ENCODE measurements around the gene SLC44A3. TPM values are rescaled to one million over a fixed set of nuclear protein-coding genes. Genes with fewer than 3 reads are reported as not detected.

The SLC44A3 gene
- total and polyA plus RNA-seq, 9 donors = 1.1 to 31.3 (median 3.3) TPM

GRCh38 chr1:94871031-94871430 is 50.9 kb downstream of the SLC44A3 start:
- 47 to 63% (median 60%) methylated on average over 2 of the region's 2 CpGs for WGBS, 3 donors
- intact Hi-C loops (cut with DNase I) = no loop called here

GRCh38 chr1:94872771-94873495 is 52.8 kb downstream of the SLC44A3 start:
- TF ChIP-seq POLR2A (IDR thresholded peaks at IDR 0.05) (no peak), CTCF (IDR thresholded peaks at IDR 0.05) (no peak), EP300 (IDR thresholded peaks at IDR 0.05) (no peak)
- WGBS, 3 donors = 80 to 89% (median 87%) methylated on average over 4 of the region's 4 CpGs
- H3K4me3 ChIP-seq = no peak overlapping the region
- no peaks in the 10 kb centered on the region for H3K4me1 ChIP-seq (ENCODE audit: insufficient read depth)
- H3K36me3 ChIP-seq = no peaks in the 10 kb centered on the region
- DNase-seq = no peak
- no peaks in the 10 kb centered on the region for H3K27me3 ChIP-seq
- no peaks in the 10 kb centered on the region for H3K9me3 ChIP-seq
- no peak overlapping the region for H3K27ac ChIP-seq
- intact Hi-C loops (cut with DNase I) = no loop called here

More at GRCh38 chr1:94871031-94871430, 50.9 kb downstream of the SLC44A3 start:
- H3K27me3 ChIP-seq = no peaks in the 10 kb centered on the region
- H3K4me3 ChIP-seq = no peak overlapping the region
- H3K36me3 ChIP-seq = no peaks in the 10 kb centered on the region
- H3K27ac ChIP-seq = no peak overlapping the region
- TF ChIP-seq CTCF (IDR thresholded peaks at IDR 0.05) (no peak), POLR2A (IDR thresholded peaks at IDR 0.05) (no peak), EP300 (IDR thresholded peaks at IDR 0.05) (no peak)
- H3K9me3 ChIP-seq = no peaks in the 10 kb centered on the region
- DNase-seq = no peak
- peaks cover 5% of the 10 kb centered on the region for H3K4me1 ChIP-seq (ENCODE audit: insufficient read depth)

GRCh38 chr1:94873520-94874351 is 53.6 kb downstream of the SLC44A3 start:
- no peak for DNase-seq
- TF ChIP-seq EP300 (IDR thresholded peaks at IDR 0.05) (no peak), POLR2A (IDR thresholded peaks at IDR 0.05) (no peak), CTCF (IDR thresholded peaks at IDR 0.05) (no peak)

GRCh38 chr1:94874423-94874822 is 54.3 kb downstream of the SLC44A3 start:
- no peak for DNase-seq
- TF ChIP-seq POLR2A (IDR thresholded peaks at IDR 0.05) = no peak
- Histone ChIP-seq H3K9me3 (no peaks in the 10 kb centered on the region), H3K4me1 (ENCODE audit: insufficient read depth) (no peaks in the 10 kb centered on the region), H3K27me3 (no peaks in the 10 kb centered on the region), H3K4me3 (no peak overlapping the region), H3K36me3 (no peaks in the 10 kb centered on the region), H3K27ac (no peak overlapping the region)
- intact Hi-C loops (cut with DNase I) = no loop called here
- WGBS, 3 donors = 96 to 98% (median 97%) methylated on average over 6 of the region's 6 CpGs

More at GRCh38 chr1:94873520-94874351, 53.6 kb downstream of the SLC44A3 start:
- WGBS, 3 donors = 45 to 52% (median 48%) methylated on average over 7 of the region's 7 CpGs
- no peaks in the 10 kb centered on the region for H3K36me3 ChIP-seq
- intact Hi-C loops (cut with DNase I) = no loop called here
- H3K27ac ChIP-seq = no peak overlapping the region
- no peaks in the 10 kb centered on the region for H3K4me1 ChIP-seq (ENCODE audit: insufficient read depth)
- no peaks in the 10 kb centered on the region for H3K9me3 ChIP-seq
- no peak overlapping the region for H3K4me3 ChIP-seq
- H3K27me3 ChIP-seq = no peaks in the 10 kb centered on the region

Measured in ovary (tissue), 9 donors.